T-helper 1 cell (primary cell): ENCODE data around the gene PTGER3.
"Not testable (repeated sequence)": the region's sequence is repeated elsewhere in the genome, so short reads cannot be mapped to it uniquely, and the experiment has no call there.

Source experiments
- DNase-seq, 5 donors: peaks; one replicate each; pipeline ENCODE4 v3.0.0-alpha.2; 2012 to 2020

PTGER3 gene

DNA sequence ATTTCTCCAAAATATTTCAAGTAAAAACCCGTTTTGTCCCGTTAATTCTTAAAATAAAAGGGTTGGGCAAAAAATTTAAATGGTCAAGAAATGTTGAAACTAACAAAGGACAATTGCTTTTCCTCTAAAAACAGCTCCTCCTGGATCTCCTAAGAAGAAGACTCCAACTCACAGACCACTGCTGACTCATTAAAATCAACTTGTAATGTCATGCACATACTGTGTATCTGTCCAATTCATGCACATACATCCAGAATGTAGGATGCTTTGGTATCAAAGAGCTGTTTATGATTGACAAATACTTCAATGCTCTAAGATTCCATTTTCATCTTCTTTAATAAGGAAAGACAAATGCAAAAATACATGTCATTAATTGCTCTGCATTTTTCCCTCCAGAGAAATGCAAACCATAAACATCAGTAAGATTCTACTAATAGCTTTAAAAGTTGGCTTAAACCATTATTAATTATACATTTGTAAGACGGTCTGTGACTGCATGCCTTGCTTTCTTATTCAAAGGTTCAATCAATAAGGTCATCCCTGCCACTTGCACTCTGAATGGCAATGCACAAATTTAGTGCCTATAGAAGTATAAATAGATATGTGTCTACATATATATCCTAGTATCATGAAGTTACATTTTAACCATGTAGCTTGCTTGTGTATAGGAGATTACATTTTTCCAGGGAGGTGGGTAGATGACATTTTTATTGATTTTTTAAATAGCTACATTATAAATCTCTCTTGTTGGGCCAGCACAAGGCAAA is 44.7 kb downstream of the PTGER3 start:
- no peak for DNase-seq

- DNase-seq = no peak
Measured at GRCh38 chr1:71001624-71002023, 46.0 kb downstream of the PTGER3 start.

DNA sequence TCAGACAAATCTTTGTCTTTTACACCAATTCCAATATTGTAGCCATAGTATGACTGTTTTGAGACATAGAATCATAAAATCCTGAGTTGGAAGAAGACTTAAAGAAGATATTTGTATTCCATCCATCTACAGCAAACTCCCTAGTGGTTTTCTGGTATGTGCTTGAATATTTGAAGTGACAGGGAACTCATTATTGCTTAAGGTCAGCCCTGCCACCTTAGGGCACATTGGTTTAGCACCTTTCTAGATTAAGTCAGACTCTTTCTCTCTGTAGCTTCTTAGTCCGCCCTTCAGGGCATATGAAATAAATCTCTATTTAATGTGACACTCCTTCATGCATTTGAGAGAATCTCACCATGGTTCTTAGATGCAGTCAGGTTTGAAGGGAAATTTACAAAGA is 49.8 kb downstream of the PTGER3 start:
- no peak for DNase-seq

DNA sequence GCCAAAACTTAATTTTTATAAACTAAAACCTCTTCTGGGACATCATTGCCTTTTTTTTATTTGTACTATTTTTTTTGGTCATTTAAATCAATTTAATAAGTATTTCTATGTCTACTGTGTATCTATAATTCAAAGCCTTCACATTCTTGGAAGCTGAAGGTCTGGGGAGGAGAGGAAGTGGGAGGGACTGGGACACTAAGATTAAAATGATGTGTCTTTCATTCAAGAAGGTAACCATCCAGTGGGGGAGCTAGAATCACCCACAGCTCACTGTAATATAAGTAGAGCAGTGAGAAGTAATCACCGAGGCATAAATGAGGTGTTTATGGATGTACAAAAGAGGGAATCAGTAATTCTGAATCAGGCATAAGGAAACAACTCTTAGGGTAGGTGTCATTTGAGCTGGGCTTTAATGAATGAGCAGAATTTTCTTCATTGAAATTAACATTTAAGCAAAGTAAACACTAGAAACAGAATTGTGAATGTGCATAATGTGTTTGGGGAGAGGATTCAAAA is 52.8 kb downstream of the PTGER3 start:
- DNase-seq = no peak

DNA sequence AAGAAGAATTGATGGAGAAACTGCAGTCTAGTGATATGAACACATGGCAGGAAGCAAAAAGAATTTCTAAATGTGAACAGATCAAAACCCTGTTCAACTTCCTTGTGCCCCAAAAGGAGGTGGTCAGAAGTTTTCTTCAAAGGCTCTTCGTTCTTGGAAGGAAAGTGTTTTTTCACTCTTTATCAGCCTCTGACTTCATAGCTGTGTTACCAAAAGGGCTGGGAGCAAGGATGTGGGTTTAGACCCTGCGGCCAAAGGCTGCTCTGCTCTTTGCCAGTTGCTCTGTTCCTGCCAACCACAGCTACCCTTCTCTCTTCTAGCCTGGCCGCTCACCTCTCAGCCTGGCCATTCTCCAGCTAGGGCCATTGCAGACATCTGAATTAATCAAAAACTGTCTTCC is 53.8 kb downstream of the PTGER3 start:
- no peak for DNase-seq

DNA sequence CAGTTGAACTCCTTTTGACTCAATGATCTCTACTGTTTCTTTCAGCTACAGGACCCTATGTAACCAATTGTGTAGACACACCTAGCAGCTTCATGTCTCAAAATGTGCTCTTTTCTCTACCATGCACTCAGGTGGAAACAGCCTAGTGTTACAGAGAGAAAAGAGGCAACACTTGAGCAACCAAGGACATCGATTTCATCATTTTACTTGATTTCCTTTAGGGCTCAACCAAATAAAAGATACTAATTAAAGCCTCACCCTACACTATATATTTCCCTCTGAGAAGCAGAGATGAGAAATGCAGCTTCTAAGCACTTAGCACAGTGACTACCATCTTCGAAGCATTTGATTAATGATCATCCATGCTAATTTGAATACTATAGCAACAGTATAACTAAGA is 55.1 kb downstream of the PTGER3 start:
- no peak for DNase-seq

DNA sequence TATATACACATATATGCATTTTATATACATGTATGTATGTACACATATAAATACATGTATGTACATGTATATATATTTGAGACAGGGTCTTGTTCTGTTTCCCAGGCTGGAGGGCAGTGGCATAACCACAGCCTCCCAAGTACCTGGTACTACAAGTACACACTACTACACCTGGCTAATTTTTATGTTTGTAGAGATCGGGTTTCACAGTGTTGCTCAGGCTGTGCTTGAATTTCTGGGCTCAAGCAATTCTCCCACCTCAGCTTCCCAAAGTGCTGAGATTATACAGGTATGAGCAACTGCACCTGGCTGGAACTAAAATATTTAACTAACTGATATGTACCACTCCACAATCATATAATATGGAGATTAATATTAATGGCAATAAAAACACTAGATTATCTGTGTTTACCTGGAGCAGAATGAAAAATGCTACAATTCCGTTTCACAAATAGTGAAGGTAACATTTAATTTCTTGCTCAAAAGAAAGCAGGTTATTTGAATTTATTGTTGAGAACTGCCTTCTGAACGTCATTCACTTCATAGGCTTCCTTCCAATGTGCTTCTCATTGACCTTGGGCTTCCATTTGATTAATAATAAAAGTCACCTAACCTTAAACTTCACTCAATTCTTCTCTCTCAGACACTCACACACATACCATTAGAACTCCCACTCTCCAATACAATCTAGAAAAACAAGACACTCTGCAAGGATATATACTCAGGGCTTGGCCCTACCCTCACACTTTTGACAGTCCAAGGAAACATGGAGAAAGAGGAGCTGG is 57.0 kb downstream of the PTGER3 start:
- no peak for DNase-seq

DNA sequence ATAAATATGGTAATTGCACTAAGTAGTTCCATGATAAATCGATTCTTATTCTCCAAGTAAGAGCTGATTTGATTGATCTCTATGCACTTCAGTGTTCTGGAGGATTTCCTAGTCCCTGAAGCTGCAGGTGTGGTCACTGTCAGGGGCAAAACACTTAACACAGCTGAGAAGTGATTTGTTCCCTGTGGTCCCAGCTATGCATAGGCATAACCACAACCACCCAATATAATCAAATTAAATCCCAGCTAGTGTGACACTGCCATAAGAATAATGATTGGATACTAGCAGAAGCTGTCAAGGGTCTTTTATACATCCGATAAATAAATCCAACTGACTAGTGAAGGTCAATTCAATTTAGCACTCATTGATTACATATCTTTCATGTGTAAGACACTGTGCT is 60.1 kb downstream of the PTGER3 start:
- no peak for DNase-seq

DNA sequence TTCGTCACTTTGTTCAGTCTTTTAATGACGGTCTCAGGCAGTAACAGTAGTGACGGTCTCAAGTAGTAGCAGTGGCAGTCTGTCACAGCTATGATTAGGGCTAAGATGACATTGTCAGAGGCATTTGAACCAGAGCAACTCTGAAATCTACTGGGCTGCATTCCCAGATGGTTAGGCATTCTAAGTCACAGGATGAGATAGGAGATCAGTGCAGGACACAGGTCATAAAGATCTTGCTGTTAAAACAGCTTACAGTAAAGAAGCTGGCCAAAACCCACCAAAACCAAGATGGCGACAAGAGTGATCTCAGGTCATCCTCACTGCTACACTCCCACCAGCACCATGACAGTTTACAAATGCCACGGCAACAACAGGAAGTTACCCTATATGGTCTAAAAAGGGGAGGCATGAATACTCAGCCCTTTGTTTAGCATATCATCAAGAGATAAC is 61.8 kb downstream of the PTGER3 start:
- not testable (repeated sequence) for DNase-seq

GRCh38 chr1:70985278-70985677 is 62.3 kb downstream of the PTGER3 start:
- not testable (repeated sequence) for DNase-seq

- DNase-seq = no peak
Measured at GRCh38 chr1:70980361-70980760, 67.3 kb downstream of the PTGER3 start.

- DNase-seq = no peak
Measured at GRCh38 chr1:70979881-70980280, 67.7 kb downstream of the PTGER3 start.

DNA sequence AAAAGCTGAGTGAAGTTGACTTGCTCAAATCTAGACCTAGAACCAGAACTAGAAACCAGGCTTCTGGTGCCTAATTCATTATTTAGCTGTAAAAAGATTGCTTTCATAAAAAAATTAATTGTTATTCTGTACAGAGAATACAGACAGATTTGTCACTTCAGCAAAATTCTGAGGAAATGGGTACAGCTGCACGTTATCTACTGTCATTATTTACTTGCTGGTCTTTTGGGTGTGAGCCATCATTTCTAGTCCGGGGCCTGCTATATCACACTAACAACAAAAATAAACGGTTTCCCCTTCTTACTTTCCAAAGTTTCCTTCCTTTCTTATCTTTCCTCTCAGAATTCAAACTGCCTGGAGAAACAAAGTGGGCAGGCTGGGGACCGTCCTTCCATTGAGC is 68.3 kb downstream of the PTGER3 start:
- no peak for DNase-seq

DNA sequence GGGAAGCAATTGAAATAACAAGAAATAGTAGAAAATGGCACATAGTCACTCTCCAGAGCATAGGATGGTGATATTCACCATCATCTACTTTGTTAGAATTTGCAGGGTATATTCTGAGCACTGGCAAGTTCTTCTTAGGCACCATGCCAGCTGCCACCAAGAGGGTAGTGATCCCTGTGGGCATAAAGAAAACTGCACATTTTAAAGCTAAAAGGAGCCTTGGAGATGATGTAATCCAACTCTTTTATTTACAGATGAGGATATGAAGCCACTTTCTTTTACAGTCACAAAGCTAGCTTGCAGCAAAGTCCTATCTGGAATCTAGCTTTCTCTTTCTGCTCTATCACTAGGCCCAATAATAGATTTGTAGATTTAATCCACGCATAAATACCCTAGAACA is 69.0 kb downstream of the PTGER3 start:
- DNase-seq = no peak

DNA sequence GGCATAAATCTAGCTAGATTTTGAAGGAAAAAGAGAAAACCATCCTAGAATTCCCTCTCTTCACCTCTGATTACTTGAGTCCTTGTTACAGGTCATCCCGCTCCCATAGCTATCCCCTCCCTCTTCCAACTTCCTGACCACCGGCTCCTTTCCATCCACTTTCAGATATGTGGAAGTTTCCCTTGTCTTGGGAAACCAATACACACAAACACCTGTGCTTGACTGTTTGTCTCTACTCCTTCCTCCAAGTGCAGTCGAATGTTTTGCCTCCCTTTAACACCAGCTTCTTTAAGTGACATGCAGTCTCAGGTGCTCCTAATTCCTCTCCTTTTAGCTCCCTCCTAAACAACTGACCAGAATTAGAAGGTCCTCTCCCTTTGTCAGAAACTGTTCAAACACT is 70.0 kb downstream of the PTGER3 start:
- DNase-seq = no peak

- DNase-seq = no peak
Measured at GRCh38 chr1:70977041-70977440, 70.6 kb downstream of the PTGER3 start.

- no peak for DNase-seq
Measured at GRCh38 chr1:70973754-70974153, 73.9 kb downstream of the PTGER3 start.

DNA sequence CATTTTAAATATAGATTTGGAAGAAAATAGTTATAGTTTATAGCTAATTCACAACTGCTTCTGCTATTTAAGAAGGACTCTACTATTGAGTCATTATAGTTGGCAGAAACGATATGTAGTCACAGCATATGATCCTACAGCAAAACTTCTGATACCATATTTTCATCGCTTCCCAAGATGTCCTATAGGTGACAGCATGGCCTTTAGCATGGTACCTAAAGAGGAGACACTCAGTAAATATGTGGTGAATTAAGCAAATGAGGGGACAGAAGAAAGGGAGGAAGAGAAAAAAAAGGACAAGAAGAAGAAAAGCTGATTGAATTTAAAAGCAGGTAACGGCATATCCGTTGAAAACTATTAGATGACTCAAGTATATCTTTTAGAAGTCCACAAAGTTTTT is 77.2 kb downstream of the PTGER3 start:
- DNase-seq = no peak

DNA sequence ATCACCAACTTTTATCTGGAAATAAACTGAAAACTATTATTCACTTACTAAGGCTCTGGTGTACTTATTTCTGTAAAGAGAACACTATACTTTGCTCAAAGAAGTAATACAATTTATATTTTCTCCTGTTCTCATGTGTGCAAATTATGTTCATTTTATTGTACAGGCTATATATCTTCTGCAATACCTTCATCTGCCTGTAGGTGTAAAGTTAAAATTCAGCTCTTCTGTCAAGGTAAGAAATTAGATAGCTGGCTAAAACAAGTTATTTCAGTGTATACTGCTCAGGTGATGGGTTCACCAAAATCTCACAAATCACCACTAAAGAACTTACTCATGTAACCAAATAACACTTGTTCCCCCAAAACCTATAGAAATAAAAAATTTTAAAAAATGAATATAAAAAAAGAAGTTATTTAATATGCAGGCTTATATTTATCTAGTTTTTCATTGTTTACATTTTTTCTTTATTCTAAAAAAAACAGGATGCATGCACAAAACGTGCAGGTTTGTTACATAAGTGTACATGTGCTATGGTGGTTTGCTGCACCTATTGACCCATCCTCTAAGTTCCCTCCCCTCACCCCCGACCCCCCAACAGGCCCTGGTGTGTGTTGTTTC is 81.5 kb downstream of the PTGER3 start:
- DNase-seq = no peak

- DNase-seq = no peak
Measured at GRCh38 chr1:70963374-70963773, 84.2 kb downstream of the PTGER3 start.

GRCh38 chr1:70961374-70961975 is 86.1 kb downstream of the PTGER3 start:
- no peak for DNase-seq

DNA sequence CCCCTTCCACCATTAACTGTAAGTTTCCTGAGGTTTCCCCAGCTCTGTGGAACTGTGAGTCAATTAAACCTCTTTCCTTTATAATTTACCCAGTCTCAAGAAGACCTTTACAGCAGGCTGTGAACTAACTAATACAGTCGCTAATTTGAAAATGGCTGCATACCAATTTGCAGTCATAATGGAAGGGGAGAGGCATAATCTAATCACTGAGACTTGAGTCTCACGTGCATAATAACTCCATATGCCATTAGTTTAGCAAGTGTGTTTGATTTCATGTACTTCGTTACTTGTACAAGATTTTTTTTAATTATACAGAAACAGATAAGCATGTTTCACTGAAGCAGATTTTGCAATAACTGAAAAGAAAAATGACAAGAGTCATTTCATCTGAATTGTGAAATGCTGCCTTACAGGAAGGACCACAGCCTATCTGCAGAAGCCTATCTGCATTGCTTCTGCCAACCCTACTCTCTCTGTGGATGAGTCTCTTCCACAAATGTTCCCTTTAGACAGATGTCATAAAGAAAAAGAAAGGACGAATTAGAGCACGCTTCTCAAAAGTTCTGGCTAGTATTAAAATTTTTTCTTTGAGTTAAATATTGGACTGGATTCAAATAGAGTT is 99.1 kb downstream of the PTGER3 start:
- DNase-seq = no peak

GRCh38 chr1:70947835-70948234 is 99.8 kb downstream of the PTGER3 start:
- no peak for DNase-seq
